HepG2 (cell line): ENCODE results near the gene RRP12. TPM values are rescaled to one million over a fixed set of nuclear protein-coding genes. Genes with fewer than 3 reads are reported as not detected.

ENCODE experiments used
- CBFB ChIP-seq: sonication (generic); formaldehyde crosslinking; IDR thresholded peaks from 2 replicates; pipeline ENCODE4 v1.4.0; 2020; ENCODE audit warnings: missing genetic modification reagents
- ELF1 ChIP-seq: sonication (generic); formaldehyde crosslinking; IDR thresholded peaks from 2 replicates; pipeline ENCODE4 v1.4.0; 2020; ENCODE audit warnings: missing genetic modification reagents
- ISX ChIP-seq: sonication (generic); formaldehyde crosslinking; conservative IDR thresholded peaks from 2 replicates; pipeline ENCODE4 v1.5.0; 2020; ENCODE audit warnings: missing genetic modification reagents
- JARID2 ChIP-seq: sonication (generic); formaldehyde crosslinking; IDR thresholded peaks from 2 replicates; pipeline ENCODE4 v1.8.1; 2023; ENCODE audit warnings: missing genetic modification reagents, inconsistent platforms; ENCODE audit not compliant: insufficient replicate concordance
- KDM1A ChIP-seq: IDR thresholded peaks from 2 replicates; pipeline ENCODE4 v1.6.1; 2016; ENCODE audit warnings: missing compliant biosample characterization
- KLF11 ChIP-seq: IDR thresholded peaks from 2 replicates; pipeline ENCODE4 v1.6.1; 2016; ENCODE audit warnings: missing compliant biosample characterization
- NFYB ChIP-seq: sonication (generic); formaldehyde crosslinking; IDR thresholded peaks from 2 replicates; pipeline ENCODE4 v1.4.0; 2020; ENCODE audit warnings: missing genetic modification reagents
- PRPF4 ChIP-seq: fragments of 200-400 bp; formaldehyde crosslinking; IDR thresholded peaks from 2 replicates; pipeline ENCODE4 v1.6.1; 2016; ENCODE audit warnings: low read length, low read depth; ENCODE audit not compliant: poor library complexity, severe bottlenecking
- RFX5 ChIP-seq: IDR thresholded peaks from 2 replicates; pipeline ENCODE4 v1.6.1; 2011; ENCODE audit warnings: low read depth, low read length, improper control_type of control experiment
- SALL2 ChIP-seq: sonication (generic); formaldehyde crosslinking; IDR thresholded peaks from 2 replicates; pipeline ENCODE4 v1.8.1; 2023; ENCODE audit warnings: mild to moderate bottlenecking, missing genetic modification reagents, inconsistent platforms
- SNAI1 ChIP-seq: sonication (generic); formaldehyde crosslinking; IDR thresholded peaks from 2 replicates; pipeline ENCODE4 v1.5.0; 2020; ENCODE audit warnings: mild to moderate bottlenecking, missing genetic modification reagents, borderline replicate concordance
- ZNF329 ChIP-seq: sonication (generic); formaldehyde crosslinking; IDR thresholded peaks from 2 replicates; pipeline ENCODE4 v1.9.0; 2021; ENCODE audit warnings: low read depth, mild to moderate bottlenecking, missing genetic modification reagents
- ZNF552 ChIP-seq: sonication (generic); formaldehyde crosslinking; IDR thresholded peaks from 2 replicates; pipeline ENCODE4 v1.9.0; 2022; ENCODE audit warnings: missing genetic modification reagents, mild to moderate bottlenecking, borderline replicate concordance
- polyA plus RNA-seq, 8 experiments: library from polyadenylated mRNA; depleted of rRNA in 3 of 8; stranded (reverse) in 7 of 8; unstranded in 1 of 8; fragments of >200 nt; fragmentation: Illumina TruSeq in 4 of 8; extraction: Trizol in 4 of 8; gene quantifications; 2 replicates each; pipeline versions ENCODE4 v1.2.1 to v1.2.3, GENCODE V29; 2011 to 2016; ENCODE audit warnings: low read depth in 4 of 8, missing spikeins in 1 of 8, mixed read lengths in 1 of 8; ENCODE audit not compliant: insufficient read depth in 1 of 8
- total RNA-seq, 5 experiments: library from RNA; depleted of rRNA; stranded (reverse); fragments of >200 nt; fragmentation: Illumina TruSeq; extraction: Trizol; gene quantifications; 2 replicates each; pipeline ENCODE4 v1.2.3, GENCODE V29; 2016; ENCODE audit warnings: low read depth in 1 of 5
- TF ChIP-seq, protein P1 (sequence below): sonication (generic); formaldehyde crosslinking; IDR thresholded peaks from 2 replicates; pipeline ENCODE4 v1.5.1; 2020; ENCODE audit warnings: mild to moderate bottlenecking, missing genetic modification reagents
- TF ChIP-seq, protein P2 (sequence below): sonication (generic); formaldehyde crosslinking; IDR thresholded peaks from 2 replicates; pipeline ENCODE4 v1.5.0; 2020; ENCODE audit warnings: mild to moderate bottlenecking, missing genetic modification reagents
- TF ChIP-seq, protein P3 (sequence below): IDR thresholded peaks from 2 replicates; pipeline ENCODE4 v1.6.1; 2018; ENCODE audit warnings: missing genetic modification reagents
- TF ChIP-seq, protein P4 (sequence below): sonication (generic); formaldehyde crosslinking; IDR thresholded peaks from 2 replicates; pipeline ENCODE4 v1.5.0; 2020; ENCODE audit warnings: missing genetic modification reagents
- TF ChIP-seq, protein P5 (sequence below): sonication (generic); formaldehyde crosslinking; IDR thresholded peaks from 2 replicates; pipeline ENCODE4 v1.5.0; 2020; ENCODE audit warnings: missing genetic modification reagents, mild to moderate bottlenecking, borderline replicate concordance
- TF ChIP-seq, protein P6 (sequence below): sonication (generic); formaldehyde crosslinking; IDR thresholded peaks from 2 replicates; pipeline ENCODE4 v1.4.0; 2020; ENCODE audit warnings: missing genetic modification reagents

The RRP12 gene
- total and polyA plus RNA-seq, 2 of the 13 experiments (the other 11 are each of a cell fraction or from before 2014, with no cell fraction given): 13.2 to 39.4 TPM

DNA sequence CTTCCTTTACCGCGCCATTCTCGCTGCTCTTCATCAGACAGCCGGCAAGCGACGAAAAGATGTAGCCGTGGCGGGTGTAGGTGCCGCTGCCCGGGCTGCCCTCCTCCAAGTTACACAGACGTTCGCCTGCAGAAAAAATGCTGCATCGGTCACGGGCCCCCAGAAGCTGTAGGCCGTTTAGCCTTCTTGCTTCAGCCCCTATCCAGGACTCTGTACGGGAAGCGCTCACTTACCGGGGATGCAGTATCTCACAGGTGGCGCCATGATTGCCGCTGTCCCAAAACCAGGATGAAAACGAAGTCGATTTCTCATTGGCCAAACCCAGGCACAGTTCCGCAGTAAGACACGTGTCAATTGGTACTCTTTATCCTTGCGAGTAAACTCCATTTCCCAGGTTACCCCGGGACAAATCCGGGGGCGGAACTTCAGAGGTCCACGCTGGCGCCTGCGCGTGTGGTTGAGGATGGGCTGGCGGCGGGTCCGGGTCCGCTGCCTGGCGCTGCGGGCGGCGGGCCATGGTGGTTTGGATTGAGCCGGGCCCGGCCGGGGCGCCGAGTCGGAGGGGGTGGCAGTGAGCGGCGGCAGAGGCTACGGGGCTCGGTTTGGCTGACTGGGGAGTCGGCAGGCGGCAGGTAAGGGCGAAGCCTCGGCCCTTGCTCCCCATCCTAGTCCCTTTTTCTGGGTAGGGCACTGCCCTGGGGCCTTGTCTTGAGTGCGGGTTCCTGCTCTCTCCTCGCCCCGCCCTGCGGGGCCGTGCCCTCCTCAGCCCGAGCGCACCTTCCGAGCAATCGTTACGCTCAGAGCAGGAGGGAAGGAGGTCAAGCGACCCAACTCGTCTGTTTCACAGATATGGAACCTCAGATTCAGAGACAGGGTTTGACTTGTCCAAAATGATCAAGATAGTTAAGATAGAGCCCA is 44.8 kb upstream of the RRP12 start, which contains the start of the genes EXOSC1 and ZDHHC16 (continued):
- TF ChIP-seq, protein P1, sequence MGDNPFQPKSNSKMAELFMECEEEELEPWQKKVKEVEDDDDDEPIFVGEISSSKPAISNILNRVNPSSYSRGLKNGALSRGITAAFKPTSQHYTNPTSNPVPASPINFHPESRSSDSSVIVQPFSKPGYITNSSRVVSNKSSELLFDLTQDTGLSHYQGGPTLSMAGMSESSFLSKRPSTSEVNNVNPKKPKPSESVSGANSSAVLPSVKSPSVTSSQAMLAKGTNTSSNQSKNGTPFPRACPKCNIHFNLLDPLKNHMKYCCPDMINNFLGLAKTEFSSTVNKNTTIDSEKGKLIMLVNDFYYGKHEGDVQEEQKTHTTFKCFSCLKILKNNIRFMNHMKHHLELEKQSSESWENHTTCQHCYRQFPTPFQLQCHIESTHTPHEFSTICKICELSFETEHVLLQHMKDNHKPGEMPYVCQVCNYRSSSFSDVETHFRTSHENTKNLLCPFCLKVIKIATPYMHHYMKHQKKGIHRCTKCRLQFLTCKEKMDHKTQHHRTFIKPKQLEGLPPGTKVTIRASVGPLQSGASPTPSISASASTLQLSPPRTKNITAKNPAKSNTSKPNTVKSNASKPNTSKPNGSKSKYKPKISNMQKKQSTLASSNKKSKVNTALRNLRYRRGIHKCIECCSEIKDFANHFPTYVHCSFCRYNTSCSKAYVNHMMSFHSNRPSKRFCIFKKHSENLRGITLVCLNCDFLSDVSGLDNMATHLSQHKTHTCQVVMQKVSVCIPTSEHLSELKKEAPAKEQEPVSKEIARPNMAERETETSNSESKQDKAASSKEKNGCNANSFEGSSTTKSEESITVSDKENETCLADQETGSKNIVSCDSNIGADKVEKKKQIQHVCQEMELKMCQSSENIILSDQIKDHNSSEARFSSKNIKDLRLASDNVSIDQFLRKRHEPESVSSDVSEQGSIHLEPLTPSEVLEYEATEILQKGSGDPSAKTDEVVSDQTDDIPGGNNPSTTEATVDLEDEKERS: no peak
- TF ChIP-seq ZNF329 (CRISPR knock-in tag): no peak
- no peak for TF ChIP-seq KLF11 (CRISPR knock-in tag)
- no peak; the same call in 1 of the 2 replicates for TF ChIP-seq ZNF552 (CRISPR knock-in tag)
- TF ChIP-seq CBFB (CRISPR knock-in tag): peak; percentile 58; the same call in 1 of the 2 replicates
- TF ChIP-seq, protein P2, sequence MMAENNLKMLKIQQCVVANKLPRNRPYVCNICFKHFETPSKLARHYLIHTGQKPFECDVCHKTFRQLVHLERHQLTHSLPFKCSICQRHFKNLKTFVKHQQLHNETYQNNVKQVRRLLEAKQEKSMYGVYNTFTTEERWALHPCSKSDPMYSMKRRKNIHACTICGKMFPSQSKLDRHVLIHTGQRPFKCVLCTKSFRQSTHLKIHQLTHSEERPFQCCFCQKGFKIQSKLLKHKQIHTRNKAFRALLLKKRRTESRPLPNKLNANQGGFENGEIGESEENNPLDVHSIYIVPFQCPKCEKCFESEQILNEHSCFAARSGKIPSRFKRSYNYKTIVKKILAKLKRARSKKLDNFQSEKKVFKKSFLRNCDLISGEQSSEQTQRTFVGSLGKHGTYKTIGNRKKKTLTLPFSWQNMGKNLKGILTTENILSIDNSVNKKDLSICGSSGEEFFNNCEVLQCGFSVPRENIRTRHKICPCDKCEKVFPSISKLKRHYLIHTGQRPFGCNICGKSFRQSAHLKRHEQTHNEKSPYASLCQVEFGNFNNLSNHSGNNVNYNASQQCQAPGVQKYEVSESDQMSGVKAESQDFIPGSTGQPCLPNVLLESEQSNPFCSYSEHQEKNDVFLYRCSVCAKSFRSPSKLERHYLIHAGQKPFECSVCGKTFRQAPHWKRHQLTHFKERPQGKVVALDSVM: no peak
- TF ChIP-seq SALL2 (CRISPR knock-in tag): peak; percentile 59; the same call in 1 of the 2 replicates
- TF ChIP-seq, protein P3, sequence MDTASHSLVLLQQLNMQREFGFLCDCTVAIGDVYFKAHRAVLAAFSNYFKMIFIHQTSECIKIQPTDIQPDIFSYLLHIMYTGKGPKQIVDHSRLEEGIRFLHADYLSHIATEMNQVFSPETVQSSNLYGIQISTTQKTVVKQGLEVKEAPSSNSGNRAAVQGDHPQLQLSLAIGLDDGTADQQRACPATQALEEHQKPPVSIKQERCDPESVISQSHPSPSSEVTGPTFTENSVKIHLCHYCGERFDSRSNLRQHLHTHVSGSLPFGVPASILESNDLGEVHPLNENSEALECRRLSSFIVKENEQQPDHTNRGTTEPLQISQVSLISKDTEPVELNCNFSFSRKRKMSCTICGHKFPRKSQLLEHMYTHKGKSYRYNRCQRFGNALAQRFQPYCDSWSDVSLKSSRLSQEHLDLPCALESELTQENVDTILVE (CRISPR knock-in tag): peak; percentile 46; the same call in 1 of the 2 replicates
- TF ChIP-seq SNAI1: no peak
- TF ChIP-seq, protein P4, sequence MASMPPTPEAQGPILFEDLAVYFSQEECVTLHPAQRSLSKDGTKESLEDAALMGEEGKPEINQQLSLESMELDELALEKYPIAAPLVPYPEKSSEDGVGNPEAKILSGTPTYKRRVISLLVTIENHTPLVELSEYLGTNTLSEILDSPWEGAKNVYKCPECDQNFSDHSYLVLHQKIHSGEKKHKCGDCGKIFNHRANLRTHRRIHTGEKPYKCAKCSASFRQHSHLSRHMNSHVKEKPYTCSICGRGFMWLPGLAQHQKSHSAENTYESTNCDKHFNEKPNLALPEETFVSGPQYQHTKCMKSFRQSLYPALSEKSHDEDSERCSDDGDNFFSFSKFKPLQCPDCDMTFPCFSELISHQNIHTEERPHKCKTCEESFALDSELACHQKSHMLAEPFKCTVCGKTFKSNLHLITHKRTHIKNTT (CRISPR knock-in tag): no peak
- no peak for TF ChIP-seq KDM1A (CRISPR knock-in tag)
- TF ChIP-seq, protein P5, sequence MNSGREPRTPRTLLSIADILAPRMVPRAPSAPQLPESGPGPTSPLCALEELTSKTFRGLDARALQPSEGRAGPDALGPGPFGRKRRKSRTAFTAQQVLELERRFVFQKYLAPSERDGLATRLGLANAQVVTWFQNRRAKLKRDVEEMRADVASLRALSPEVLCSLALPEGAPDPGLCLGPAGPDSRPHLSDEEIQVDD: no peak
- TF ChIP-seq PRPF4: no peak
- peak; percentile 93 for TF ChIP-seq ELF1 (CRISPR knock-in tag)
- TF ChIP-seq, protein P6, sequence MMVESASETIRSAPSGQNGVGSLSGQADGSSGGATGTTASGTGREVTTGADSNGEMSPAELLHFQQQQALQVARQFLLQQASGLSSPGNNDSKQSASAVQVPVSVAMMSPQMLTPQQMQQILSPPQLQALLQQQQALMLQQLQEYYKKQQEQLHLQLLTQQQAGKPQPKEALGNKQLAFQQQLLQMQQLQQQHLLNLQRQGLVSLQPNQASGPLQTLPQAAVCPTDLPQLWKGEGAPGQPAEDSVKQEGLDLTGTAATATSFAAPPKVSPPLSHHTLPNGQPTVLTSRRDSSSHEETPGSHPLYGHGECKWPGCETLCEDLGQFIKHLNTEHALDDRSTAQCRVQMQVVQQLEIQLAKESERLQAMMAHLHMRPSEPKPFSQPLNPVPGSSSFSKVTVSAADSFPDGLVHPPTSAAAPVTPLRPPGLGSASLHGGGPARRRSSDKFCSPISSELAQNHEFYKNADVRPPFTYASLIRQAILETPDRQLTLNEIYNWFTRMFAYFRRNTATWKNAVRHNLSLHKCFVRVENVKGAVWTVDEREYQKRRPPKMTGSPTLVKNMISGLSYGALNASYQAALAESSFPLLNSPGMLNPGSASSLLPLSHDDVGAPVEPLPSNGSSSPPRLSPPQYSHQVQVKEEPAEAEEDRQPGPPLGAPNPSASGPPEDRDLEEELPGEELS (CRISPR knock-in tag): peak; percentile 43; the same call in 1 of the 2 replicates
- no peak for TF ChIP-seq JARID2 (CRISPR knock-in tag)
- no peak for TF ChIP-seq ISX (CRISPR knock-in tag)
- TF ChIP-seq NFYB: peak; percentile 96
- TF ChIP-seq RFX5: peak; percentile 5; the same call in 1 of the 2 replicates
